LNCaP clone FGC (cell line): Measurements from ENCODE around the gene DLEC1.

ENCODE experiments used
- DNase-seq: peaks from one replicate; pipeline ENCODE4 v3.0.0-alpha.2; 2011; ENCODE audit warnings: low read depth
- H3K4me3 ChIP-seq: 2 replicates; pipeline ENCODE4 v1.5.1; 2011; ENCODE audit warnings: mild to moderate bottlenecking, low read depth, low read length, control low read depth
- TF ChIP-seq, protein P1 (sequence below): IDR thresholded peaks from 2 replicates; pipeline ENCODE4 v1.5.1; 2012; ENCODE audit warnings: mild to moderate bottlenecking; ENCODE audit not compliant: control insufficient read depth, insufficient read depth; ENCODE audit errors: extremely low read depth

The DLEC1 gene

DNA sequence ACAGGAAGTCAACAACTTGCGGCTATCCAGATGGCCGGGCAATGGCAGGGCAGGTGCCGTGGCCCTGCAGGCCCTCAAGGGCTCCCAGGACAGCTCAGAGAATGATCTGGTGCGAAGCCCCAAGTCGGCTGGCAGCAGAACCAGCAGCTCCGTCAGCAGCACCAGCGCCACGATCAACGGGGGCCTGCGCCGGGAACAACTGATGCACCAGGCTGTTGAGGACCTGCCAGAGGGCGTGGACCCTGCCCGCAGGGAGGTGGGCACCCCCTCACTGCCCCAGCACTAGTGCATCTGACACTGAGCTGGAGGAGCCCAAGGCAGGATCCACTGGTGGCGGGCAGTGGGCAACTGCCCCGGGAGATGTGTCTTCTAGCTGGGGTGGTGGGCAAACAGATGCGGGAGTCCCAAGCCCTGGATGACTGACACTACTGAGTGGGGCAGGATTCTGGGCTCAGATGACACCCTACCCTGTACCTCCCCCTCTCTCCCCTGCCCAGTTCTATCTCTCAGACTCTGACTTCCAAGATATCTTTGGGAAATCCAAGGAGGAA, 32.5 kb upstream of the DLEC1 start:
- H3K4me3 ChIP-seq, result no peak overlapping the region
- no peak for DNase-seq
- TF ChIP-seq, protein P1, sequence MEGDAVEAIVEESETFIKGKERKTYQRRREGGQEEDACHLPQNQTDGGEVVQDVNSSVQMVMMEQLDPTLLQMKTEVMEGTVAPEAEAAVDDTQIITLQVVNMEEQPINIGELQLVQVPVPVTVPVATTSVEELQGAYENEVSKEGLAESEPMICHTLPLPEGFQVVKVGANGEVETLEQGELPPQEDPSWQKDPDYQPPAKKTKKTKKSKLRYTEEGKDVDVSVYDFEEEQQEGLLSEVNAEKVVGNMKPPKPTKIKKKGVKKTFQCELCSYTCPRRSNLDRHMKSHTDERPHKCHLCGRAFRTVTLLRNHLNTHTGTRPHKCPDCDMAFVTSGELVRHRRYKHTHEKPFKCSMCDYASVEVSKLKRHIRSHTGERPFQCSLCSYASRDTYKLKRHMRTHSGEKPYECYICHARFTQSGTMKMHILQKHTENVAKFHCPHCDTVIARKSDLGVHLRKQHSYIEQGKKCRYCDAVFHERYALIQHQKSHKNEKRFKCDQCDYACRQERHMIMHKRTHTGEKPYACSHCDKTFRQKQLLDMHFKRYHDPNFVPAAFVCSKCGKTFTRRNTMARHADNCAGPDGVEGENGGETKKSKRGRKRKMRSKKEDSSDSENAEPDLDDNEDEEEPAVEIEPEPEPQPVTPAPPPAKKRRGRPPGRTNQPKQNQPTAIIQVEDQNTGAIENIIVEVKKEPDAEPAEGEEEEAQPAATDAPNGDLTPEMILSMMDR, result no peak

DNA sequence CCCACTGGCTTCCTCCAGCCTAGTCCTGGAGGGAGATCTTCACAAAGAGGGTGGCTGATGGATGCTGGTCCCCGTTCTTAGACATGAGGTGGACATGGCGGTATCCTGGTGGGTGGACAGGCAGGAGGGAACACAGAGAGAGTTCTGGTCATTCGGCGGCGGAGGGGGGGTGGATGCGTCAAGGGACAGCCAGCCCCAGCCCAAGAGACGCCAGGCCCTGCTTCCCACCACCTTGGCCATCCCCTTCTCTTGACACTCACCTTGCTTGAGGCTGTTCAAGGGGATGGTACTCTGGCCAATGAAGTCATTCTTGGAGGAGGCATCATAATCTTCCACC, 31.3 kb upstream of the DLEC1 start:
- TF ChIP-seq, protein P1, result no peak
- DNase-seq, result no peak
- no peak overlapping the region for H3K4me3 ChIP-seq

DNA sequence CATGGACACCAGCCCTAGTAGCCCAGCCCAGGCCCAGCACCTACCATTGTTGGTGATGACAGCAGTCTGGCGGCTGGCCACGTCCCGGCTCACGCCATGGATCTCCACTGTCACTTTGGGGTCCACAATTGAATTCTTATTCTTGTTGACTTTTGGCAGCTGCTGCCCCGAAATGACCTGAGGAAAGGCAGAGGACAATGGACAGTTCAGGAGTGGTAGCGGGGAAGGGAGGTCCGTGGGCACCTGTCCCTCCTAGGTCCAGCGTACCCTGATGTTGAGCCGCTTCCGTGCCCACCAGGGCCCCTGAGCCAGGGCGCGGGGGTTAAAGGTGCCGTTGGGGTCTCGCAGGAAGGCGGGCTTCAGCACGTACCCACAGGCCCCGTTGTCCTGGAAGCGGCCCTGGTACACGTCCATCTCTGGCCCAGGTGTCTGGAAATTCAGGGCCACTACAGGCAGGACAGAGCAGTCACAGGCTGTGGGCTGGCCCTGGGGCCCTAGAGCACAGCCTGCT, 30.8 kb upstream of the DLEC1 start:
- H3K4me3 ChIP-seq, result no peak overlapping the region
- no peak for DNase-seq
- TF ChIP-seq, protein P1, result no peak

DNA sequence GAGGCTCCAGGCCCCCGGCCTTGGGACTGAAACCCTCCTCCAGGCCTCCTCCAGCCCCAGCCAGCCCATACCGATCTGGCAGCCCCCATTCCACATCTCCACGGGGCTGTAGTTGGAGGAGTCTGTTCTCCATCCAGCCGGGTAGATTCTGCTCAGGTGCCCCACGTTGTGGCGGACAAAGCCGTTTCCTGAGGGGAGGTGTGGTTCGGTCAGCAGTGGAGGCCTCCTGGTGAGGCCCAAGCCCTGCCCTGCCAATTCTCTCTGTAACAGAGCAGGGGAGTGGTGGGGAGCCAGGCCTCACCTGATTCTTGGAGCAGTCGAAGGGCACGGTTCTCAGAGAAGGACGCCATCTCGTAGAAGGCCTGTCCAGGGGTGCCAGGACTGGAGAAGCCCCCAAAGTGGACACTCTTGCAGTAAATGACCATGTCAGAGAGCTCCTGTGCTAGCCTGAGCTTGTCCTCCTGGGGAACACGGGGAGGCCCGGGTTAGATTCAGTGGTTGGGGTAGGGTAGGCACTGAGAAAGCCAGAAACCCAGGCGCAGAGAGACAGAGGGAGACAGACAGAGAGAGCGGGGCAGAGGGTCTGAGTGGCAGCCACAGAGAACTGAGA, 29.9 kb upstream of the DLEC1 start:
- H3K4me3 ChIP-seq, result no peak overlapping the region
- DNase-seq, result no peak
- TF ChIP-seq, protein P1, result no peak

DNA sequence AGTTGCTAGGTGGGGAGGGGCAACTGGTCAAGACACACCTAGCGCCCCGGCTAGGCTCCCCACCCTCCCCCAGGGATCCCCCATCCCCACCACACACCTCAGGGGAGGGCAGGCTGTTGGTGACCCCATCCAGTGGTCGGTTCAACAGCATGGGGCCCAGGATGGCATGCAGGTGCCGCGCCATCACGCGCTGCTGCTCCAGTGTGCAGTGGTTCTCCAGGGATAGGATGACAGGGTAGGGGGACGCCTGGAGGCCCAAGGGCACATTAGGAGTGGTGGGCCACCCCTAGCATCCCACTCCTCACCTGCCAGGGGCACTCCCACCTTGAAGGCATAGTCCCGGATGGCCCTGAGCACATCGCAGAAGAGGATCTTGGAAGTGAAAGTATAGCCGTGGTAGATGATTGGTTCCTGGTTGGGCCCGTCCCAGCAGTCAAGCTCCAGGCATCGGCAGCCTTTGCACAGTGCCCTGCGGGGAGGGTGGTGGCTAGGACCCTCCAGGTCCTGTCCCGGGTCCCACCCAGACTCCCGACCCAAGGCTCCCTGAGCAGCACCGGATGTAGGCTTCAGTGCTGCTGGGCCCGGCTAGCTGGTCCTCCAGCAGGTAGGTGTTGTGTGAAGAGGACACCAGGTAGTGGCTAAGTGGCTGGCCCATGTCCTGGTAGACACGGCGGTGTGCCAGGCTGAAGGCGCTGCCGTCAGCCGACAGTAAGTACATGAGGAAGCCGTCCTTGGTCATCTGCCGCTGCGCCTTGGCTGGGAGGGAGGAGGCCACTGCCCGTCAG, 29.0 kb upstream of the DLEC1 start:
- H3K4me3 ChIP-seq, result no peak overlapping the region
- no peak for DNase-seq
- TF ChIP-seq, protein P1, result no peak

DNA sequence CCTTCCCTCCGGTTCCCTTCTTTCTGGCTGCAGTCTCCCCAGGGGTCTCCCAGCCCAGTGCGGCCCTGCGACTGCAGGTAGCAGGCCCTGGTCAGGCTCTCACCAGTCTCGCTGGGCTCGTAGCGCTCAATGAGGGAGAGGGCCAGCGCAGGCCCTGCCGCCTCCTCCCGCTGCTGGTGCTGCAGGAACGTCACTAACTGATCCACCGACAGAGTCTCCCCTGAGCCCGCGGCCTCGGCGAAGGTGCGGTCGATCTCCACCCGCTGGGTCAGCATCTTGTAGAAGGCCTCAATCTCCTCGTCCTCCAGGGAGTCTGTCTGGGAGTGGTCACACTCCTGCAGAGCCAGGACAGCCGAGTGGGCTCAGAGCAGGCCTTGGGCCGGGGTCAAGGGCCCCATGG, 27.9 kb upstream of the DLEC1 start:
- no peak overlapping the region for H3K4me3 ChIP-seq
- TF ChIP-seq, protein P1, result no peak
- DNase-seq, result no peak
